Glutamatergic neuron (in vitro differentiated cells): Measurements from ENCODE around the gene CNOT1. TPM values are rescaled to one million over a fixed set of nuclear protein-coding genes. Genes with fewer than 3 reads are reported as not detected.

Experiments used
- DNase-seq: peaks from one replicate; pipeline ENCODE4 v3.0.0; 2022
- H3K27ac Mint-ChIP-seq: one replicate; pipeline ENCODE4 v1.8.0; 2020; ENCODE audit warnings: mild to moderate bottlenecking, mixed read lengths, inconsistent platforms; ENCODE audit not compliant: unreplicated experiment
- H3K27me3 Mint-ChIP-seq: one replicate; pipeline ENCODE4 v1.8.0; 2020; ENCODE audit warnings: mild to moderate bottlenecking, moderate library complexity, mixed read lengths, inconsistent platforms; ENCODE audit not compliant: unreplicated experiment
- H3K36me3 Mint-ChIP-seq: one replicate; pipeline ENCODE4 v1.8.0; 2020; ENCODE audit warnings: mild to moderate bottlenecking, mixed read lengths, inconsistent platforms; ENCODE audit not compliant: unreplicated experiment
- H3K4me1 Mint-ChIP-seq: one replicate; pipeline ENCODE4 v1.8.0; 2020; ENCODE audit warnings: mild to moderate bottlenecking, low read depth, mixed read lengths, inconsistent platforms; ENCODE audit not compliant: unreplicated experiment
- H3K4me3 Mint-ChIP-seq: one replicate; pipeline ENCODE4 v1.8.0; 2020; ENCODE audit warnings: mild to moderate bottlenecking, mixed read lengths, inconsistent platforms; ENCODE audit not compliant: unreplicated experiment
- H3K9me3 Mint-ChIP-seq: one replicate; pipeline ENCODE4 v1.8.0; 2020; ENCODE audit warnings: mild to moderate bottlenecking, moderate library complexity, mixed read lengths, inconsistent platforms; ENCODE audit not compliant: unreplicated experiment
- total RNA-seq: library from RNA; stranded (reverse); fragmentation: NEBNext Ultra II Directional; extraction: Animal tissue kit (Norgen Biotek cat#: 25700); gene quantifications from one replicate; pipeline ENCODE4 v1.2.1, GENCODE V29; 2021; ENCODE audit not compliant: unreplicated experiment
- TF ChIP-seq, protein P1 (sequence below): fragments of 200-600 bp; sonication (generic); IDR thresholded peaks from one replicate; pipeline ENCODE4 v1.5.0; 2021; ENCODE audit not compliant: partially characterized antibody, unreplicated experiment

CNOT1 gene
- total RNA-seq, 1 donor from 2014 or later, result 165 TPM

DNA sequence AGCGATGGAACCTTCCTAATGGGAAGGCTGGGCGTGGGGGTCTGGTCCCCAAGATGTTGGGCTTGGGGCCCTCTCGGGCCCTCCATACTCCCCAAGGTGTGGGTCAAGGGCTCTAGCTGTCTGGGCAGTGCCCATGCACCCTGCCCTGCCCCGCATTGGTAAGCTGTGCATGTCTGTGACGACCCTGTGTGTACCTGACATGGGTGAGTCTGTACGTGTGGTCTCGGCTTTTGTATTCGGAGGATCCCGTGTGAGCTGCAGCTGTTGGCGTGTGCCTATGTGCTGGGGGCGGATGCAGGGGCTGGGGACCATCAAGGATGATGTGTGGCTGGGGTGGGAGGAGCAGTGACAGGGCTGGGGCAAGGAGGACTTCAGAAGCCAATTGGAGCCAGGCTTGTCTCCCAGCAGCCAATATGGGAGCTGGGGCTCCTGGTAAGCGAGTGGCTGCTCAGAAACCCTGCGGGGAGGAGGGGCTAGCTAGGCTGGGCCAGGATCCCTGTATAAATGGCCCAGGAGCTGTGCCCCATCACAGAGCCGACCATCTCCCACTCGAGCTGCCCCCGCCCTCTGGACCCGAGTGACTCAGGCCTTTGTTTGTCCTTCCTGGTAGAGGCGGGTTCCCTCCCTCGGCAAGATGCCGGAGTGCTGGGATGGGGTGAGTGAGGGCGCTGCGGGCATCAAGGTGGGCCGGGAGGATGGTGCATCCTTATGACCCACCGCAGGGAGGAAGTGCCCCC, 129.8 kb downstream of the CNOT1 start, which contains the start of gene NDRG4:
NDRG4 (plus strand) TSS at position 529 of the 737 bp plus-strand sequence; CDS start at position 635, 106 bp downstream.
- TF ChIP-seq, protein P1, sequence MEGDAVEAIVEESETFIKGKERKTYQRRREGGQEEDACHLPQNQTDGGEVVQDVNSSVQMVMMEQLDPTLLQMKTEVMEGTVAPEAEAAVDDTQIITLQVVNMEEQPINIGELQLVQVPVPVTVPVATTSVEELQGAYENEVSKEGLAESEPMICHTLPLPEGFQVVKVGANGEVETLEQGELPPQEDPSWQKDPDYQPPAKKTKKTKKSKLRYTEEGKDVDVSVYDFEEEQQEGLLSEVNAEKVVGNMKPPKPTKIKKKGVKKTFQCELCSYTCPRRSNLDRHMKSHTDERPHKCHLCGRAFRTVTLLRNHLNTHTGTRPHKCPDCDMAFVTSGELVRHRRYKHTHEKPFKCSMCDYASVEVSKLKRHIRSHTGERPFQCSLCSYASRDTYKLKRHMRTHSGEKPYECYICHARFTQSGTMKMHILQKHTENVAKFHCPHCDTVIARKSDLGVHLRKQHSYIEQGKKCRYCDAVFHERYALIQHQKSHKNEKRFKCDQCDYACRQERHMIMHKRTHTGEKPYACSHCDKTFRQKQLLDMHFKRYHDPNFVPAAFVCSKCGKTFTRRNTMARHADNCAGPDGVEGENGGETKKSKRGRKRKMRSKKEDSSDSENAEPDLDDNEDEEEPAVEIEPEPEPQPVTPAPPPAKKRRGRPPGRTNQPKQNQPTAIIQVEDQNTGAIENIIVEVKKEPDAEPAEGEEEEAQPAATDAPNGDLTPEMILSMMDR, result no peak
- DNase-seq, result peak; percentile 92
- Mint-ChIP-seq H3K27ac (peak within 1 kb of the TSS; percentile 94), H3K27me3 (peaks cover 15% of the 10 kb centered on the region), H3K4me3 (peak within 1 kb of the TSS; percentile 99), H3K4me1 (peaks cover 22% of the 10 kb centered on the region), H3K9me3 (peaks cover 19% of the 10 kb centered on the region), H3K36me3 (no peaks in the 10 kb centered on the region)

DNA sequence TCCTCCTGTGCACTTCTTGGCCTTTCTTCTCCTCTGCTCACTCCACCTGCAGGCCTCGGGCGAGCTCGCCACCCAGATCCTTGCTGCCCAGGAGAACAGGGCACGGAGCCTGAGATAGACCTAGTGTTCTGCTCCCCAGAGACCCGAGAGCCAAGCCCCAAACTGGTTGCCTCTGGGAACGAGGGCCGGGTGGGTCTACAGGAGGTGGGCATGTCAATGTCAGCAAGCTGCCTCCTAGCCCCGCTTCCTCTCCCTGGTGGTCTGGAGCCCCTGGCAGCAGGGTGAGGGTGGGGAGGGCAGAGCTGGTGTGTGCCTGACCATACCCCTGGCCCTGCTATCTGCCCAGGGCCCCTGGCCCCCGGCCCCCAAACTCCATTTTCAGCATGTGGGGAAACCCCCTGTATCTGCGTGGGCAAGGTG, 130.5 kb downstream of the CNOT1 start:
- Mint-ChIP-seq H3K4me1 (peaks cover 26% of the 10 kb centered on the region), H3K9me3 (peaks cover 22% of the 10 kb centered on the region), H3K4me3 (no peak overlapping the region), H3K27me3 (peaks cover 15% of the 10 kb centered on the region), H3K36me3 (no peaks in the 10 kb centered on the region), H3K27ac (peak overlapping the region; percentile 94)
- TF ChIP-seq, protein P1, result no peak
- DNase-seq, result no peak

DNA sequence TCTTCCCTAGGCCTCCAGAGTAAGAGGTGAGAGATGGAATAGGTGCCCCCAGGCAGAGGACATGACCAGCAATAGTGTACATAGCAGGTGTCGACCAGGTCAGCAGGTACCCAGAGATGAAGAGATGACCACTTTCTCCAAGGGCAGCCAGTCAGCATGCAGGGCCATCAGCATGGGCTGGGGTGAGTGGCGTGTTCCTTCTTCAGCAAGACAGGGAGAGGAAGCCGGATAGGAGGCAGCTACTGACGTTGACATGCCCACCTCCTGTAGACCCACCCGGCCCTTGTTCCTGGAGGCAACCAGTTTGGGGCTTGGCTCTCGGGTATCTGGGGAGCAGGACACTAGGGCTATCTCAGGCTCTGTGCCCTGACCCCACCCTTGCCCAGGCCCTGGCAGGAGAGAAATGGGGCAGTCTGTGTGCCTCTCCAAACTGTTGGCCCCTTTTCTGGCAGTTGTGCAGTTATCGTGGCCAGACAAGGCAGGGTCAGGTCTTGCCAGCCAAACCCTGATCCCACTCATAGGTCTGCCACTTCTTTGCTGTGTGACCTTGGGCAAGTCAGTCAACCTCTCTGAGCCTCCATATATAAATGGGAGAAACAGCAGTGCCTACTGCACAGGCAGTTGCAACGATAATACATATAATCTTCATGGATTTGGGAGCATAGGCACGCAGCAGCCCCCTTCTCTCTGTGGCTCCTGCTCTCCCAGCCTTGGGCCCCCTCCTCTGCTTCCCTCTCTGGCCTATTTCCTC, 131.1 kb downstream of the CNOT1 start:
- Mint-ChIP-seq H3K4me1 (peaks cover 29% of the 10 kb centered on the region), H3K27me3 (peaks cover 17% of the 10 kb centered on the region), H3K4me3 (no peak overlapping the region), H3K36me3 (no peaks in the 10 kb centered on the region), H3K27ac (peak overlapping the region; percentile 43), H3K9me3 (peaks cover 22% of the 10 kb centered on the region)
- TF ChIP-seq, protein P1, result no peak
- DNase-seq, result no peak

DNA sequence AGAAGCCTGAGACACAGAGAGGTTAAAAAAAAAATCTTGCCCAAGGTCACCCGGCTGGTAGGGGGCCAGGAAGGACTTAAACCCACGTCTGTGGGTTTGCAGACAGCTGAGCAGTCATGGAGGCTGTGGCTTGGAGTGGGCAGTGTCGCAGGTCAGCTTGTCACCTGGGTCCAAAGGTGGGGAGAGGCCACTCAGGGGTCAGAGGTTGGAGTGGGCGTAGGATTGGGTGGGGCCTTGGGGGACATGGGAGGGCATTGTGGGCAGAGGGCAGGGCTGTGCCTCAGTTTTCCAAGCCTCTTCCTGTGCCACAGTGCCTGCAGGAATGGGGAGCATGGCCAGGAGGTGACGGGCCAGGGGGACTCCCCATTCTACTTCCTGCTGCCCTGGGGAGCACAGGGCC, 131.7 kb downstream of the CNOT1 start:
- peaks cover 31% of the 10 kb centered on the region for H3K4me1 Mint-ChIP-seq
- DNase-seq, result no peak

More for the DNA sequence above, 131.7 kb downstream of the CNOT1 start:
- peaks cover 15% of the 10 kb centered on the region for H3K27me3 Mint-ChIP-seq
- no peaks in the 10 kb centered on the region for H3K36me3 Mint-ChIP-seq
- peaks cover 22% of the 10 kb centered on the region for H3K9me3 Mint-ChIP-seq
- TF ChIP-seq, protein P1, result no peak
- no peak overlapping the region for H3K4me3 Mint-ChIP-seq
- peak overlapping the region; percentile 82 for H3K27ac Mint-ChIP-seq
